Gastroesophageal sphincter (tissue), 3 donors: Measurements from ENCODE around the gene SORD.

Experiments used
- CTCF ChIP-seq, 4 experiments: fragments of 200-600 bp in 2 of 4; fragments of 450-650 bp in 2 of 4; sonication (generic) in 1 of 4; IDR thresholded peaks; one replicate each; pipeline ENCODE4 v1.5.1; 2017 to 2019; ENCODE audit warnings: antibody characterized with exemption in 4 of 4, mild to moderate bottlenecking in 2 of 4, moderate library complexity in 2 of 4
- POLR2A ChIP-seq, 2 donors: fragments of 450-650 bp; IDR thresholded peaks; one replicate each; pipeline ENCODE4 v1.6.1; 2017; ENCODE audit warnings: antibody characterized with exemption in 2 of 2, mild to moderate bottlenecking in 2 of 2, moderate library complexity in 1 of 2
- POLR2AphosphoS5 ChIP-seq: sonication (generic); formaldehyde crosslinking; IDR thresholded peaks from one replicate; pipeline ENCODE4 v1.6.1; 2017; ENCODE audit warnings: antibody characterized with exemption

- TF ChIP-seq CTCF (IDR thresholded peaks at IDR 0.05) (no peak), POLR2A (IDR thresholded peaks at IDR 0.05) (no peak), POLR2AphosphoS5 (no peak)
Observed at GRCh38 chr15:45037936-45038335, 14.9 kb downstream of the SORD start.
